WTC11 (cell line): ENCODE measurements around the gene KIAA2012. TPM values are rescaled to one million over a fixed set of nuclear protein-coding genes. Genes with fewer than 3 reads are reported as not detected.

Experiments used
- CDX4 ChIP-seq: fragments of 250-450 bp; sonication (Bioruptor Pico); IDR thresholded peaks from 2 replicates; pipeline ENCODE4 v1.9.0; 2021; ENCODE audit warnings: moderate library complexity, mild to moderate bottlenecking, inconsistent platforms, borderline replicate concordance
- CTCF ChIP-seq: fragments of 200-600 bp; IDR thresholded peaks from 2 replicates; pipeline ENCODE4 v1.8.0; 2022; ENCODE audit warnings: antibody characterized with exemption
- ELF4 ChIP-seq: sonication (generic); formaldehyde crosslinking; IDR thresholded peaks from 2 replicates; pipeline ENCODE4 v1.8.1; 2022; ENCODE audit warnings: low read depth, mild to moderate bottlenecking, moderate library complexity, missing genetic modification reagents
- EMX1 ChIP-seq: fragments of 250-450 bp; sonication (Bioruptor Pico); IDR thresholded peaks from 2 replicates; pipeline ENCODE4 v1.8.0; 2021; ENCODE audit warnings: mild to moderate bottlenecking
- ERG ChIP-seq: fragments of 250-450 bp; sonication (Bioruptor Pico); IDR thresholded peaks from 2 replicates; pipeline ENCODE4 v1.8.0; 2021; ENCODE audit warnings: mild to moderate bottlenecking
- JUN ChIP-seq: sonication (generic); formaldehyde crosslinking; IDR thresholded peaks from 2 replicates; pipeline ENCODE4 v1.8.0; 2023; ENCODE audit warnings: mild to moderate bottlenecking, missing genetic modification reagents
- PRDM15 ChIP-seq: sonication (generic); formaldehyde crosslinking; IDR thresholded peaks from 2 replicates; pipeline ENCODE4 v1.8.0; 2022; ENCODE audit warnings: missing genetic modification reagents
- PREB ChIP-seq: sonication (generic); formaldehyde crosslinking; IDR thresholded peaks from 2 replicates; pipeline ENCODE4 v1.8.1; 2022; ENCODE audit warnings: mild to moderate bottlenecking, missing genetic modification reagents, moderate library complexity, borderline replicate concordance
- USF2 ChIP-seq: sonication (generic); formaldehyde crosslinking; IDR thresholded peaks from 2 replicates; pipeline ENCODE4 v1.8.1; 2023; ENCODE audit warnings: mild to moderate bottlenecking, missing genetic modification reagents, moderate library complexity
- ZNF512 ChIP-seq: sonication (generic); formaldehyde crosslinking; IDR thresholded peaks from 2 replicates; pipeline ENCODE4 v1.8.1; 2022; ENCODE audit warnings: missing genetic modification reagents, borderline replicate concordance
- ZNF532 ChIP-seq: fragments of 250-450 bp; sonication (Bioruptor Pico); IDR thresholded peaks from 2 replicates; pipeline ENCODE4 v1.9.0; 2021; ENCODE audit warnings: mild to moderate bottlenecking, borderline replicate concordance
- ZNF671 ChIP-seq: fragments of 250-450 bp; sonication (Bioruptor Pico); IDR thresholded peaks from 2 replicates; pipeline ENCODE4 v1.8.0; 2021; ENCODE audit warnings: mild to moderate bottlenecking
- total RNA-seq: library from RNA; stranded (reverse); gene quantifications from 3 replicates; pipeline ENCODE4 v1.2.3, GENCODE V29; 2021

The KIAA2012 gene
- total RNA-seq, 1 experiment from 2014 or later, result not detected

- TF ChIP-seq PRDM15 (CRISPR knock-in tag), result no peak
- no peak for TF ChIP-seq ZNF532 (CRISPR knock-in tag)
- TF ChIP-seq ZNF671 (CRISPR knock-in tag), result no peak
- no peak for TF ChIP-seq CDX4
- no peak for TF ChIP-seq CTCF
- no peak for TF ChIP-seq ELF4
- no peak for TF ChIP-seq EMX1 (CRISPR knock-in tag)
- no peak for TF ChIP-seq JUN (CRISPR knock-in tag)
- no peak for TF ChIP-seq USF2 (CRISPR knock-in tag)
- TF ChIP-seq PREB (CRISPR knock-in tag), result no peak
- no peak for TF ChIP-seq ZNF512 (CRISPR knock-in tag)
- no peak for TF ChIP-seq ERG (CRISPR knock-in tag)
These were observed 120.9 kb downstream of the KIAA2012 start (continued) for GRCh38 chr2:202193881-202194353.
